ENCODE measurements around the gene FXR2. TPM values are rescaled to one million over a fixed set of nuclear protein-coding genes. Genes with fewer than 3 reads are reported as not detected.

FXR2 gene
- total and polyA plus RNA-seq, 2 donors from 2014 or later, result 29.3 to 59.2 TPM

DNA sequence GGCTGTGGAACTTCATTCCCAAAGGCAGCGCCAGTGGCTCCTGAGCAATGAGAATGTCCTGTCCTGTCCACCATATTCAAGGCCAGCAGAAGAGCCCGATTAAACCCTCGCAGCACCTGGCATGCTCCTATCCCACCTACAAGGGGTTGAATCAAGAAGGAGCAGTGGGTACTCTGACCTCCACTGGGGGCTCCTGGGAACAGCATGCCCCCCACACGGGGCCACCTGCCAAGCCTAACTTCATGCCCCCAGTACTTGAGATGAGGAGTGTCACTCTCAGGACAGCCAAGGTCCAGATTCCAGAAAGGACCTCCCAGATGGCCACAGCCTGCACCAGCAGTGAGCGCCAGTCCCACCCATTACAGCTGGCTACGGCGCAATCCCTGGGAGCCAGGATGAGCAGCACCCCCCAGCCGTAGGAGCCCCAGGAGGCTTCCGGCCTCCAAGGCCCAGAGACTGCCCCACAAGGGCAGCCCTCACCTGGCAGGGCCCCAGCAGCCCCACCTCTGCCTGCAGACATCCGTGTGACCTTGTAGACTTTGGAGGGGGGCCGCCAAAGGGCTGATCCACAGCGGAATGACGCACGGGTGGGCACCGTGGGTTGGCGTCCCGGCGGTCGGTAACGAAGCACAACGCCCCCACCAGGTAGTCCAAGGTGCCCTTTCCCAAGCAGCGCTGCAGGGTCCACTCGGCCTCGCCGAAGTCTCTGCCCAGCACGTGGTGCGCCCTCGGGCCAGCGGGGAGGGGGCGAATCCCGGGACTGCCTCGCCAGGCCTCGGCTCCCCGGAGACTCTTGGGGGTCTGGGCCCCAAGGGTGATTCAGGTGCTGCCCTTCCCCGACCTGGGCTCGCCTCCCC is 32.1 kb downstream of the FXR2 start:
- TF ChIP-seq CTCF (IDR thresholded peaks at IDR 0.05; ENCODE audit: borderline replicate concordance, extremely low read depth, insufficient read depth), result no peak
- Histone ChIP-seq H3K4me1 (ENCODE audit: control insufficient read depth in 2 of 3, insufficient read depth in 2 of 3, low read depth in 1 of 3, low read length in 3 of 3) (peaks cover 0 to 40% (median 39%) of the 10 kb centered on the region in 3 donors), H3K36me3 (ENCODE audit: control insufficient read depth in 2 of 3, insufficient read depth in 3 of 3, low read length in 3 of 3) (peaks cover 6 to 18% (median 10%) of the 10 kb centered on the region in 3 donors), H3K27ac (ENCODE audit: low read depth in 2 of 2, low read length in 2 of 2) (peak overlapping the region; percentile 98 to 99), H3K4me3 (ENCODE audit: low read length in 3 of 3) (peak overlapping the region in 2 of 3 donors; percentile 16 to 98), H3K9ac (ENCODE audit: low read length in 3 of 3) (peak overlapping the region in 1 of 3 donors; percentile 95), H3K9me3 (ENCODE audit: control insufficient read depth in 2 of 3, insufficient read depth in 1 of 3, low read length in 3 of 3) (no peaks in the 10 kb centered on the region), H3K27me3 (ENCODE audit: control insufficient read depth, insufficient read depth, low read length) (no peaks in the 10 kb centered on the region)
- FAIRE-seq, result no peak
- DNase-seq, result peak in 2 of 5 donors; percentile 16 to 90
- intact Hi-C loops (cut with DNase I), result no loop called here

DNA sequence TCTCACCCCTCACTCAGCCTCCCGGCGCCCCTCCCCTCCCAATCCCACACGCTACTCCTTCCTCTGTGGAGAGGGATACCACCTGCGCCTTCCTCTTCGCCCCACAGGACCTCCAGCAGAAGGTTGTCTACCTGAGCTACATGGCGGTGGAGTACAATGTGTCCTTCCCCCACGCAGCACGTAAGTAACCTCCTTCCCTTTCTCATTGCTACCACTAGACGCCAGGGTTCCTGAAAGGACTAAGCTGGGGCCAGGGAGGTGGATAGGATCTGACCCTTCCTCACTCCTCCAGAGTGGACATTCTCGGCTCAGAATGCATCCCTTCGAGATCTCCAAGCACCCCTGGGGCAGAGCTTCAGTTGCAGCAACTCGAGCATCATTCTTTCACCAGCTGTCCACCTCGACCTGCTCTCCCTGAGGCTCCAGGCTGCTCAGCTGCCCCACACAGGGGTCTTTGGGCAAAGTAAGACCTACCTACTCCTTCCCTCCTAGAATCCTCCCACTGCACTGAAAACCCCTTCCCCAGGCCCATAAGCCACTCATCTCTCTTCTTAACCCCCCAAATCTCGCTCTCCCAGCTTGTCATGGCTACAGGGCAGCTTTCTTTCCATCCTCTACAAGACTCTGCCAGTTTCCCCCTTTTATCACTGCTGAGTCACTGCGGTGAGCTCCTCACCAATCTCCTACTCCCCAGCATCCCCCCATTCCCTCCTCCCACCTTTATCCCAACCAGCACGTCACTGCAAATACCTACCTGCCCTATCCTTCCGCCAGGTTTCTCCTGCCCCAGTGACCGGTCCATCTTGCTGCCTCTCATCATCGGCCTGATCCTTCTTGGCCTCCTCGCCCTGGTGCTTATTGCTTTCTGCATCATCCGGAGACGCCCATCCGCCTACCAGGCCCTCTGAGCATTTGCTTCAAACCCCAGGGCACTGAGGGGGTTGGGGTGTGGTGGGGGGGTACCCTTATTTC is 33.8 kb downstream of the FXR2 start:
- DNase-seq (peak in 1 of 5 donors; percentile 63), FAIRE-seq (no peak)
- peak overlapping the region in 1 of 3 donors; percentile 56 for H3K4me3 ChIP-seq (ENCODE audit: low read length in 3 of 3)
- H3K36me3 ChIP-seq (ENCODE audit: control insufficient read depth in 2 of 3, insufficient read depth in 3 of 3, low read length in 3 of 3), result peaks cover 14 to 32% (median 22%) of the 10 kb centered on the region in 3 donors
- peak overlapping the region in 1 of 3 donors; percentile 56 for H3K9ac ChIP-seq (ENCODE audit: low read length in 3 of 3)
- H3K27me3 ChIP-seq (ENCODE audit: control insufficient read depth, insufficient read depth, low read length), result no peaks in the 10 kb centered on the region
- TF ChIP-seq CTCF (IDR thresholded peaks at IDR 0.05; ENCODE audit: borderline replicate concordance, extremely low read depth, insufficient read depth), result no peak
- H3K27ac ChIP-seq (ENCODE audit: low read depth in 2 of 2, low read length in 2 of 2), result peak overlapping the region in 1 of 2 donors; percentile 20
- intact Hi-C loops (cut with DNase I), result no loop called here
- H3K4me1 ChIP-seq (ENCODE audit: control insufficient read depth in 2 of 3, insufficient read depth in 2 of 3, low read depth in 1 of 3, low read length in 3 of 3), result peaks cover 0 to 40% (median 39%) of the 10 kb centered on the region in 3 donors
- H3K9me3 ChIP-seq (ENCODE audit: control insufficient read depth in 2 of 3, insufficient read depth in 1 of 3, low read length in 3 of 3), result no peaks in the 10 kb centered on the region

- FAIRE-seq (no peak), DNase-seq (peak in 1 of 5 donors; percentile 70)
- H3K27me3 ChIP-seq (ENCODE audit: control insufficient read depth, insufficient read depth, low read length), result no peaks in the 10 kb centered on the region
- H3K9ac ChIP-seq (ENCODE audit: low read length in 3 of 3), result peak overlapping the region in 1 of 3 donors; percentile 56
- peaks cover 2 to 45% (median 41%) of the 10 kb centered on the region in 3 donors for H3K4me1 ChIP-seq (ENCODE audit: control insufficient read depth in 2 of 3, insufficient read depth in 2 of 3, low read depth in 1 of 3, low read length in 3 of 3)
- H3K36me3 ChIP-seq (ENCODE audit: control insufficient read depth in 2 of 3, insufficient read depth in 3 of 3, low read length in 3 of 3), result peaks cover 22 to 41% (median 30%) of the 10 kb centered on the region in 3 donors
- H3K4me3 ChIP-seq (ENCODE audit: low read length in 3 of 3), result peak overlapping the region in 2 of 3 donors; percentile 22 to 56
- intact Hi-C loops (cut with DNase I), result no loop called here
- H3K27ac ChIP-seq (ENCODE audit: low read depth in 2 of 2, low read length in 2 of 2), result peak overlapping the region; percentile 86 to 91
- H3K9me3 ChIP-seq (ENCODE audit: control insufficient read depth in 2 of 3, insufficient read depth in 1 of 3, low read length in 3 of 3), result no peaks in the 10 kb centered on the region
- no peak for TF ChIP-seq CTCF (IDR thresholded peaks at IDR 0.05; ENCODE audit: borderline replicate concordance, extremely low read depth, insufficient read depth)
These were observed 34.7 kb downstream of the FXR2 start for GRCh38 chr17:7579834-7580603.

All from kidney (tissue), 14 donors.